Gastrocnemius medialis (tissue), 4 donors: ENCODE data around the gene TMEM18. TPM values are rescaled to one million over a fixed set of nuclear protein-coding genes. Genes with fewer than 3 reads are reported as not detected.

ENCODE experiments used
- ATAC-seq, 2 donors: fragments of 150-250 bp; one replicate each; pipeline ENCODE4 v1.9.1; 2016
- DNase-seq, 2 donors: peaks; one replicate each; pipeline ENCODE4 v3.0.0-alpha.2; 2019
- H3K27ac ChIP-seq, 4 donors: fragments of 200-600 bp; sonication (generic); 1 replicate in 1 of 4; 2 replicates in 3 of 4; pipeline ENCODE4 v1.5.1; 2016 to 2018; ENCODE audit warnings: mild to moderate bottlenecking in 2 of 4, moderate library complexity in 1 of 4
- H3K27me3 ChIP-seq, 3 donors: fragments of 200-600 bp; sonication (generic) in 2 of 3; 1 replicate in 1 of 3; 2 replicates in 2 of 3; pipeline versions ENCODE4 v1.5.1 to v1.6.0; 2016 to 2019; ENCODE audit warnings: mild to moderate bottlenecking in 1 of 3, moderate library complexity in 1 of 3
- H3K36me3 ChIP-seq, 2 donors: fragments of 200-600 bp; sonication (generic) in 1 of 2; one replicate each; pipeline ENCODE4 v1.5.1; 2017 to 2018
- H3K4me1 ChIP-seq, 2 donors: fragments of 200-600 bp; sonication (generic) in 1 of 2; one replicate each; pipeline ENCODE4 v1.5.1; 2016 to 2017; ENCODE audit warnings: mild to moderate bottlenecking in 2 of 2
- H3K4me3 ChIP-seq, 4 donors: fragments of 200-600 bp; sonication (generic) in 3 of 4; 1 replicate in 1 of 4; 2 replicates in 3 of 4; pipeline ENCODE4 v1.5.1; 2016 to 2019; ENCODE audit warnings: mild to moderate bottlenecking in 2 of 4
- H3K9me3 ChIP-seq, 3 donors: fragments of 200-600 bp; sonication (generic) in 2 of 3; 1 replicate in 1 of 3; 2 replicates in 2 of 3; pipeline ENCODE4 v1.5.1; 2016 to 2019
- CTCF ChIP-seq, 5 experiments: fragments of 450-650 bp in 3 of 5; fragments of 200-600 bp in 2 of 5; sonication (generic) in 2 of 5; IDR thresholded peaks in 4 of 5; conservative IDR thresholded peaks in 1 of 5; 1 replicate in 4 of 5; 2 replicates in 1 of 5; pipeline ENCODE4 v1.5.1; 2016 to 2019; ENCODE audit warnings: antibody characterized with exemption in 5 of 5, mild to moderate bottlenecking in 3 of 5, moderate library complexity in 3 of 5
- POLR2A ChIP-seq, 2 donors: fragments of 450-650 bp; IDR thresholded peaks; one replicate each; pipeline ENCODE4 v1.6.1; 2017; ENCODE audit warnings: antibody characterized with exemption in 2 of 2, mild to moderate bottlenecking in 2 of 2, moderate library complexity in 2 of 2
- in situ Hi-C, 4 donors: fragments of 200-750 bp; cut with MboI; loops; one replicate each; pipeline versions ENCODE4 v1.15.0 to v1.8.0; 2017; ENCODE audit warnings: low sequenced_read_pairs in 4 of 4
- intact Hi-C: fragments of 100-400 bp; cut with DNase I; formaldehyde crosslinking; loops from one replicate; pipeline ENCODE4 v1.15.1; 2023; ENCODE audit warnings: low total_unique reads
- total RNA-seq, 4 donors: library from RNA; depleted of rRNA; stranded (reverse); fragments of >200 nt; gene quantifications; one replicate each; pipeline versions ENCODE4 v1.1.0 to v1.2.3, GENCODE V29; 2016

The TMEM18 gene
- total RNA-seq, 4 donors from 2014 or later, result 9.0 to 26.1 (median 12.3) TPM

GRCh38 chr2:660586-661359, 16.4 kb downstream of the TMEM18 start:
- Histone ChIP-seq H3K4me1 (no peaks in the 10 kb centered on the region), H3K4me3 (no peak overlapping the region), H3K36me3 (peaks cover 0 to 10% of the 10 kb centered on the region in 2 donors), H3K27me3 (peaks cover 0 to 13% (median 5%) of the 10 kb centered on the region in 3 donors), H3K9me3 (no peaks in the 10 kb centered on the region), H3K27ac (no peak overlapping the region)
- TF ChIP-seq CTCF (IDR thresholded peaks at IDR 0.05 in 4 of 5, conservative IDR thresholded peaks at IDR 0.05 in 1 of 5) (no peak), POLR2A (IDR thresholded peaks at IDR 0.05) (no peak)
- no peak for ATAC-seq
- no peak for DNase-seq
- in situ Hi-C loops, result no loop called here
- intact Hi-C loops, result no loop called here

- TF ChIP-seq POLR2A (IDR thresholded peaks at IDR 0.05) (no peak), CTCF (IDR thresholded peaks at IDR 0.05 in 4 of 5, conservative IDR thresholded peaks at IDR 0.05 in 1 of 5) (no peak)
Observed at GRCh38 chr2:660029-660428, 17.2 kb downstream of the TMEM18 start.

GRCh38 chr2:658426-658825, 18.8 kb downstream of the TMEM18 start:
- intact Hi-C loops, result no loop called here

More at GRCh38 chr2:660029-660428, 17.2 kb downstream of the TMEM18 start:
- H3K9me3 ChIP-seq, result no peaks in the 10 kb centered on the region
- H3K36me3 ChIP-seq, result peaks cover 0 to 8% of the 10 kb centered on the region in 2 donors
- no peaks in the 10 kb centered on the region for H3K4me1 ChIP-seq
- in situ Hi-C loops, result no loop called here
- ATAC-seq (no peak), DNase-seq (no peak)
- intact Hi-C loops, result no loop called here
- H3K27me3 ChIP-seq, result peaks cover 0 to 13% (median 5%) of the 10 kb centered on the region in 3 donors
- no peak overlapping the region for H3K27ac ChIP-seq
- no peak overlapping the region for H3K4me3 ChIP-seq

GRCh38 chr2:657766-658165, 19.4 kb downstream of the TMEM18 start:
- no peak for TF ChIP-seq POLR2A (IDR thresholded peaks at IDR 0.05)
- no peak for TF ChIP-seq CTCF (IDR thresholded peaks at IDR 0.05 in 4 of 5, conservative IDR thresholded peaks at IDR 0.05 in 1 of 5)
- Histone ChIP-seq H3K9me3 (no peaks in the 10 kb centered on the region), H3K27me3 (peaks cover 0 to 13% (median 5%) of the 10 kb centered on the region in 3 donors), H3K4me1 (no peaks in the 10 kb centered on the region), H3K4me3 (no peak overlapping the region), H3K36me3 (no peaks in the 10 kb centered on the region), H3K27ac (no peak overlapping the region)
- in situ Hi-C loops, result no loop called here
- no peak for DNase-seq
- intact Hi-C loops, result no loop called here
- ATAC-seq, result no peak

More at GRCh38 chr2:658426-658825, 18.8 kb downstream of the TMEM18 start:
- TF ChIP-seq POLR2A (IDR thresholded peaks at IDR 0.05) (no peak), CTCF (IDR thresholded peaks at IDR 0.05 in 4 of 5, conservative IDR thresholded peaks at IDR 0.05 in 1 of 5) (no peak)
- Histone ChIP-seq H3K4me3 (no peak overlapping the region), H3K4me1 (no peaks in the 10 kb centered on the region), H3K36me3 (peaks cover 0 to under 1% of the 10 kb centered on the region in 2 donors), H3K27ac (no peak overlapping the region), H3K9me3 (no peaks in the 10 kb centered on the region), H3K27me3 (peaks cover 0 to 13% (median 5%) of the 10 kb centered on the region in 3 donors)
- DNase-seq (no peak), ATAC-seq (no peak)
- in situ Hi-C loops, result no loop called here
